ENCODE measurements around the gene SNRPA.
"Not testable (repeated sequence)": the region's sequence is repeated elsewhere in the genome, so short reads cannot be mapped to it uniquely, and the experiment has no call there.

Gene SNRPA

GRCh38 chr19:40802300-40803169 lies 51.5 kb downstream of the SNRPA start:
- DNase-seq = no peak

GRCh38 chr19:40803170-40803856 lies 52.3 kb downstream of the SNRPA start:
- DNase-seq = no peak

DNA sequence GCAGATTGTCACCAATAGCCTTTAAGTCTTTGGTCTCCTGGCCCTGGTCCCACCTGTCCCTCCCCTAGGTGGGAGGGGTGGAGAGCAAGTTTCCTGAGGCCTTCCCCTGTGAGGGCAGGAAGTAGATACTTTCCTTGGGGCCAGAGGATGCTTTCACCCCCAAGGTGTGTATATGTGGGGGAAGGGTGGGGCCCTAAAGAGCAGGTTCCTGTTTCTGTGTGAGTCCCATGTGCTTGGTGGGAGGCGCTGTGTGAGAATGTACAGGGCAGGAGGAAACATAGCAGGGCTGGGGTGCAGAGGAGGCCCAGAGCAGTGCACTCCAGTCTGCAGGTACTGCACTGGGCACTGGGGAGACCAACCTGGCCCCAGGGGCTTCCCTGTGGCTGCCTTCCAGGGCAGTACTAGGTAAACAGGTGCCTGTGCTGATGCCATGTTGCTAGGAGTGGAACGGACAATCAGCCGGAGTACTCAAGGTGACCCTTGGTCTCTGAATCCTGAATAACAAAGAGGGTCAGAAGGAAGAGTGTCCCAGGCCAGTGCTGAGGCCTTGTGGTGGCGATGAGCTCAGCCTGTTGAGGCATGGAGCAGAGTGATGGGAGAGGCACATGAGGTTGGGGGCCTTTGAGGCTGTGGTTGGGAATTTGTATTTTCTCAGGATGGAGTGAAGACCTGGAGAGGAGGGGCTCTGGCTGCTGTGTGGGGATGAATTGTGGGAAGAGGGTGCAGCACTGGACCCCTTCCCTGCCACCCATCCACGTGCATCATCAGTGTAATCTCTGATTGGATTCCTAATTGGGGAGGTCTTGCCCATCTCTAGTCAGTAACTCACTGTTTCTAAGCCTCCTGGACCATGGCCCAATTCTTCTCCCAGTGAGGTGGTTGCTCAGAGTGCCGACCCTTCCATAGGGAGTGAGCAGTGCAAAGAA lies 53.1 kb downstream of the SNRPA start:
- DNase-seq = peak; percentile 42

DNA sequence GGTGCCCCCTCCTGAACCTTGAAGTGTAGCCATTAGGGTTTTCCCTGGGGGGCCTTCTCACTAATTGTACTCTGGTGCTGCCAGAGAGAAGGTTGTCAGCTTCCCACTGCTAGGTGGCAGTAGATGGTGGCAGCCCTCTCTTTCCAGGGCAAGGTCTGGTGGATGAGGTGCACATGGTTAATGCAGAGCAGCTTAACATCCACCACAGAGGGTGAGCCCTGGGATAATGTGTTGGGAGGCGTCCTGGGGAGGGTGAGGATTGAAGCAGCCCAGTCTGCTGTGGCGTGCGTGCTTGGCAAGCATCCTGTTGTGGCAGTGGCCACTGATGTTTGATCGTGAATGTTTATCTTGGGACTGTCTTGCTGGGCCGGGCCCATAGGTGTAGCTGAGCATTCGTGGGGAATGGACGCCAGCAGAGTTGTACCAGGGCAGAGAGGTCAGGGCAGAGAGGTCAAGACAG lies 53.8 kb downstream of the SNRPA start:
- no peak for DNase-seq

DNA sequence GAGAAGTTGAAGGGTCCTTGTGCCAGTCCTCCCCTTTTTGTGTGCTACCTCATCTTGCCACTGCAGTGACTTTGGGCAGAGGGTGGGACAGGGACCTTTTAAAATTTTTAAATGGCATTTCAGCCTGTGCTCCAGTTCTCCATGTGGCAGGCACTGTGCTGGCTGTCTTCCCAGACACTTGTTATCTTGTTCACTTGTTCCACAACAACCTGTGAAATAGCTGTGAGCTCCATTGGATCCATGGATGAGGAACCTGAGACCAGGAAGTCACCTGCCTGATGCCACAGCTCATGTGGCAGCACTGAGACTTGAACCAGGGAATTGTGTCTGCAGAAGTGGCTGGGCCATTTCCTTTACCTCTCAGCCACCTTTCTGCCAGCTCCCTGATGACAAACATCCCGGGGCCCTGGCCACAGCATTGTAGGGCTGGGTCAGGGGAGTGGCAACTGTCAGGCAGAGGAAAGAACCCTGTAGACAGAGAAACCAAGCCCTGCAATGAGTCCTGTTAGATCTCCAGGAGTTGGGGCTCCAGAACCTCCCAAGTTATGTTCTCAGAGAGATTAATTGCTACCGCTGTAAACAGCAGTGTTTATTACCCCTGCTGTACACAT lies 54.4 kb downstream of the SNRPA start:
- DNase-seq = peak; percentile 38

GRCh38 chr19:40806423-40807146 lies 55.6 kb downstream of the SNRPA start:
- peak; percentile 76 for DNase-seq

GRCh38 chr19:40807147-40808020 lies 56.4 kb downstream of the SNRPA start:
- no peak for DNase-seq

- DNase-seq = no peak
Observed at GRCh38 chr19:40808021-40808325, 57.0 kb downstream of the SNRPA start.

DNA sequence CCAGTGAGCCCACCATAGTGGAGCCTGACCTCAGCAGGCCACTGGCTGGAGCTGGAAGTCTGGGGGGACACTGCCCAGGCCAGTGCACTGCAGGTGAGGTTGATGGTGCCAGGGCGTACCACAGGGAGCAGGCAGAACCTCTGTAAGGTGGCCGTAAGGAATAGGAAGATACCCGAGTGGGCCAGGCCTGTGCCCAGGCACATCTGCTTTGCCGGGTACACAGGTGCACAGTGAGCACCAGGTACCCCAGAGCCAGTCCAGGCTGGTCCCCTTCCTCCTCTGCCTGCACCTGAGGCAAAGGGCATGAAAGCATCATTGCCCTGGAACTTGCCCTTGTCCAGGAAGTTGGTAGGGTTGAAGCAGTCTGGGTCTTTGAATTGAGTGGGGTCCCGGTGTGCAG lies 57.5 kb downstream of the SNRPA start:
- no peak for DNase-seq

DNA sequence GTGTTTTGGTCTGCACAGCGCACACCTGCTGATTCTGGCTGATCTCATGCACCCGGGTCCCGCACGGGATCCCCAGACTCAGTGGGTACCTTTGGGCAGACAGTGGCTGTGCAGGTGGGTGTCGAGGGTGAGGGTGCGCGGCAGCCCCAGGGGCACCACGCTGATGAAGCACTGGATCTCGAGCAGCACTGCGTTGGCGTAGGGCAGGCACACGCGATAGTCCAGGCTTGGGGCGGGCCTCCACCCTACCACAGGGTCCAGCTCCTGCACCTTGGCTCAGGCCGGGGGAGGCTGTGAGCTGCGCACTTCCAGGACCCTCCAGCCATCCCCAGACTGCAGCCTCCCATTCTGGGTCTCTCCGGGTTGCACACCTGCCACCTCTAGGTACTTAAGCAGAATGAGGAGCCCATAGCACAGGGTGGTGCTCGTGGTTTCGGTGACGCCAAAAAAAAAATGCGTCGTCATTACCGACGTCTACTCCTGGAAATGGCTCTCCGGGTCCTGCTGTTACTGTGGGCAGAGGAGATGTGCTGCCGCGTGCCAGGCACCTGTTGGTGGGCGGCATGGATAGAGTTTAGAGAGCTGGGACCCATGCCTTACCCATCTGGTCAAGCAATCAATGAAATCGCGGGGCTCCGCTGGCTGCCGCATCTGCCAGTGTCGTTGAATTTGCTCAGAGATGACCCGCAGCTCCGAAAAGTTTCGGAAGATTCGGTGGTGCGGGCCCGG lies 58.5 kb downstream of the SNRPA start:
- no peak for DNase-seq

DNA sequence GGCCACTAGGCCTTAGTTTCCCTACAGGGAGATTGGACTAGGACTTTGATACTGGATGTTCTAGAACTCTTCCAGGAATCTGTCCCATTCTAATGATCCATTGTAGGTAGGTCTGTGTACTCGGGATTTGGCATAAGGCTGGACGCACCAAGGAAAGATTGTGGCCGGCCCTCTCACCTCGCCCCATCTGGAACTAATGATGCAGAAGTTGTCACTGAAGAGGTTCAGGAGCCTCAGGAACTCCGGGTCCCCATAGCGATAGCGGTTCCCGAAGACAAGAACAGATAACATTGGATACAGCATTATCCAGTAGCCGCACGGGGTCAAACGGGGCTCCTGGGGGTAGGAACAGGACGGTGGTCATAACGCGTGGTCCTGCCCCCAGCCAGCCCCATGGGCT lies 59.2 kb downstream of the SNRPA start:
- no peak for DNase-seq

- peak; percentile 48 for DNase-seq
Observed at GRCh38 chr19:40810649-40811408, 59.8 kb downstream of the SNRPA start.

DNA sequence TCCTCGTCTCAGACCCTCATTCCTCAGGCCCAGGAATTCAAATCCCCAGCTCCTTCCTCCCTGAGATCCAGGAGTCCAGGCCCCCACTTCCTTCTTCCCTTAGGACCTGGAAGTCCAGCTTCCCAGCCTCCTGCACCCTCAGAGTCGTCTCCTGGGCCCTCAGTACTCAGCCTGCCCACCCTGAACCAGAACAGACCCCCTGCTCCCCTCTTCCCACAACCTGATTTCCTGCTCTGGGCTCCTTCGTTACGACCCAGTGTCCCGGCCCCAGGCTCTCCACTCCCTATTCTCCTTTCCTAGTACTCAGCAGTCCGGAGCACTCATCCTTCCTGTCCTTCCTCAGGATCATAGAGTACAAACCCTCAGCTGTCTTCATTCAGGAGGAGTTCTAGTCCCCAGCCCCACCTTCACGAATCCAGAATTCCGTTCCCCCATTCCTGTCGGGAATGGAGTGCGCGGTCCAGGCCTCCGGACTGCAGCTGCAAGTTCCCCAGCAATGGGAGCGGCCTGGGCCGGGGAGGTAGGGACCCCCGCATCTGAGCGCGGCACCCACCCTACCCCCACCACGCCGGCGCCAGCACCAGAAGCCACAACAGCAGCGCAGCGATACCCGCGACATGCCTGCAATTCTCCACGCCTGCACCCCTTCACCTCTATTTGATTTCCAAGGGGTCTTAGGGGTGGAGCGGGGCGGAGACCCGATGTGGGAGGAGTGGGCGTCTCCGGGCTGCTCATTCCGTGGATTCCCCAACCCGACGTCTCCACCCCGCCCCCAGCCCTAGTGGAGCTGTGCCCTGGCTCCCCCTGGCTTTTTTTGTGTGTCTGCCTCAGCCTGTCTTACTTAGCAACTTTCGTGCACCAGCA lies 60.7 kb downstream of the SNRPA start:
- DNase-seq = no peak

DNA sequence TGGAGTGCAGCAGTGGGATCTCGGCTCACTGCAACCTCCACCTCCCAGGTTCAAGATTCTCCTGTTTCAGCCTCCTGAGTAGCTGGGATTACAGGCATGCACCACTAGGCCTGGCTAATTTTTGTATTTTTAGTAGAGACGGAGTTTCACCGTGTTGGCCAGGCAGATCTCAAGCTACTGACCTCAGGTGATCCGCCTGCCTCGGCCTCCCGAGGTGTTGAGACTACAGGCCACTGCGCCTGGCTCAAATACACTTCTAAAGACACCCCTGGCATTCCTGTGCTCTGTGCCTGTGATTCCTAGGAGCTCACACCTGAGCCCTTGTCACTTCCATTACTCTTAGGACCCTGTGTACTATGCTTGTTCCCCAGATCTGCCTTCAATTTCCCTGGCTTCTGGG lies 61.6 kb downstream of the SNRPA start:
- DNase-seq = not testable (repeated sequence)

DNA sequence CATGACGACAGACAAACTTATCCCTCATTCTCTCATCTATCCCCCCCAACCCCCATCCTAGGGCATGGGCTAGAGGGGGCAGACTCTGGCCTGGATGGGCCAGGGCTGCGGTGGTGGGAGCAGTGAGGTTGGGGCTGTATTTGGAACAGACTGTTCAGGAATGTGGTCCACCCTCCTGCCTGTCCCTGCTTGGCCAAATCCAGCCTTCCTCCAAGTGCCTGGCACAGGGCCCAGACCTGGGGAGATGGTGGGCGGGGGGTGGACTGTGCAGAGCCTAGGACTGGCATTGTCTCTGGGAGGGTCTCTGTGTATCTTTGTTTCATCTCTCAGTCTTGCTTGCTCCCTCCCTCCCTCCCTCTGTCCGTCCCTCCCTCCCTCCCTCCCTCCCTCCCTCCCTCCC lies 62.2 kb downstream of the SNRPA start:
- no peak for DNase-seq

Measured in activated CD8-positive, alpha-beta memory T cell treated with anti-CD3 and anti-CD28 coated beads, Interleukin-2, amount 50 U/mL, for 4 hours (primary cell).